Measurements from ENCODE around the gene ADAMTS12.

Gene ADAMTS12

DNA sequence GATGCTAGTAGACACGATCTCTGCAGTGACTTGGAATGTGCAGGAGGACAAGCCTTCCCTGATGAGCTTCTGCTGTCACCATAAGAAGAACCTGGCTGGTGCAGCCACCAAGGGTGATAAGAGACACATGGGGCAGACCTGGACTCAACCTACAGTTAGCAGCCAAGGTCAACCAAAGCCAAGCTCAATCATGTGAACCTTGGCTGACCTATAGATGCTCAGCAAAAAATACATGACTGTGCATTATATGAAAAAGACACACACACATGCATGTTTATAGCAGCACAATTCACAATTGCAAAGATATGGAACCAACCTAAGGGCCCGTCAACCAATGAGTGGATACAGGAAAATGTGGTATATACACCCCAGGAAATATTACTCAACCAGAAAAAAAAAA lies 364.1 kb downstream of the ADAMTS12 start:
- Histone ChIP-seq H2AFZ (ENCODE audit: low read depth, low read length) (no peak overlapping the region), H3K4me1 (ENCODE audit: control insufficient read depth, insufficient read depth, low read depth, low read length) (no peaks in the 10 kb centered on the region), H2BK12ac (ENCODE audit: low read length in 2 of 2) (no peak overlapping the region), H4K8ac (ENCODE audit: low read length) (no peak overlapping the region), H3K27me3 (ENCODE audit: control insufficient read depth in 1 of 2, insufficient read depth in 1 of 2, low read length in 2 of 2) (no peaks in the 10 kb centered on the region), H3K18ac (ENCODE audit: low read depth in 1 of 2, low read length in 2 of 2) (no peak overlapping the region), H3K9me3 (ENCODE audit: control insufficient read depth, low read length) (no peaks in the 10 kb centered on the region), H3K4me3 (ENCODE audit: insufficient read depth in 1 of 2, low read depth in 1 of 2, low read length in 2 of 2) (no peak overlapping the region), H4K91ac (ENCODE audit: low read length) (no peak overlapping the region), H3K4me2 (ENCODE audit: low read length, poor library complexity, severe bottlenecking) (no peak overlapping the region), H2AK5ac (ENCODE audit: low read length, severe bottlenecking) (no peak overlapping the region), H3K79me1 (replicated peaks; ENCODE audit: low read length, poor library complexity, severe bottlenecking) (no peaks in the 10 kb centered on the region), H3K27ac (ENCODE audit: low read length, poor library complexity, severe bottlenecking) (no peak overlapping the region), H3K23ac (ENCODE audit: low read length in 2 of 2) (no peak overlapping the region), H2BK15ac (ENCODE audit: low read depth, poor library complexity, severe bottlenecking) (no peak overlapping the region), H2BK120ac (ENCODE audit: low read depth, low read length) (no peak overlapping the region), H2BK5ac (ENCODE audit: low read depth, low read length, poor library complexity, severe bottlenecking) (no peak overlapping the region), H3K36me3 (ENCODE audit: control insufficient read depth in 1 of 2, insufficient read depth in 2 of 2, low read depth in 1 of 2, low read length in 2 of 2) (peaks cover 17 to 79% of the 10 kb centered on the region in 2 experiments), H3K14ac (ENCODE audit: low read length in 2 of 2) (no peak overlapping the region), H3K9ac (ENCODE audit: low read length) (no peak overlapping the region), H3K4ac (ENCODE audit: low read depth in 1 of 2, low read length in 2 of 2) (no peak overlapping the region)
- 93% methylated on average over 1 of the region's 2 CpGs for whole genome bisulfite sequencing
- DNase-seq = no peak

DNA sequence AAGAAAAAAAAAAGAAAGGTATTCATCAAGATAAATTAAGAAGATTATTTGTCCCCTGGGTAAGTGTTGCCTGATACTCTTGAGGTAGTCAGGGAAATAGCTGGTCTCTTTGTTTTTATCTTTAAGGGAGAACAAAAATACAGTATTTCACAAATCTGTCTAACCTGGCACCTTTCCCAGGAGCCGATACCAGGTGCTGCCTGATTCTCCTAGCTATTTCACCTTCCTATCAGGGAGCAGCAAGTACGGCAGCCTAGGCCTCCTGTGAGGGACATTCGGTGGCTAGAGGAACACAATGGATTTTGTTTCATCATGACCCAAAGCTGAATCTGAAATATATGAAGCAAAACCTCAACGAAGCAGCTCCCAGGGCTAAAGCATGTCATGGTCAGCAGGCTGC lies 365.0 kb downstream of the ADAMTS12 start:
- Histone ChIP-seq H3K79me1 (replicated peaks; ENCODE audit: low read length, poor library complexity, severe bottlenecking) (no peaks in the 10 kb centered on the region), H2AK5ac (ENCODE audit: low read length, severe bottlenecking) (no peak overlapping the region), H3K14ac (ENCODE audit: low read length in 2 of 2) (no peak overlapping the region), H3K4ac (ENCODE audit: low read depth in 1 of 2, low read length in 2 of 2) (no peak overlapping the region), H2AFZ (ENCODE audit: low read depth, low read length) (no peak overlapping the region), H3K9ac (ENCODE audit: low read length) (no peak overlapping the region), H4K8ac (ENCODE audit: low read length) (no peak overlapping the region), H2BK12ac (ENCODE audit: low read length in 2 of 2) (no peak overlapping the region), H3K27me3 (ENCODE audit: control insufficient read depth in 1 of 2, insufficient read depth in 1 of 2, low read length in 2 of 2) (no peaks in the 10 kb centered on the region), H3K27ac (ENCODE audit: low read length, poor library complexity, severe bottlenecking) (no peak overlapping the region), H3K4me2 (ENCODE audit: low read length, poor library complexity, severe bottlenecking) (no peak overlapping the region), H3K9me3 (ENCODE audit: control insufficient read depth, low read length) (no peaks in the 10 kb centered on the region), H3K23ac (ENCODE audit: low read length in 2 of 2) (no peak overlapping the region), H2BK15ac (ENCODE audit: low read depth, poor library complexity, severe bottlenecking) (no peak overlapping the region), H3K4me3 (ENCODE audit: insufficient read depth in 1 of 2, low read depth in 1 of 2, low read length in 2 of 2) (no peak overlapping the region), H2BK5ac (ENCODE audit: low read depth, low read length, poor library complexity, severe bottlenecking) (no peak overlapping the region), H3K18ac (ENCODE audit: low read depth in 1 of 2, low read length in 2 of 2) (no peak overlapping the region), H3K4me1 (ENCODE audit: control insufficient read depth, insufficient read depth, low read depth, low read length) (no peaks in the 10 kb centered on the region), H3K36me3 (ENCODE audit: control insufficient read depth in 1 of 2, insufficient read depth in 2 of 2, low read depth in 1 of 2, low read length in 2 of 2) (peaks cover 17 to 76% of the 10 kb centered on the region in 2 experiments), H4K91ac (ENCODE audit: low read length) (no peak overlapping the region), H2BK120ac (ENCODE audit: low read depth, low read length) (no peak overlapping the region)
- no peak for DNase-seq
- WGBS = 95% methylated on average over 4 of the region's 4 CpGs

DNA sequence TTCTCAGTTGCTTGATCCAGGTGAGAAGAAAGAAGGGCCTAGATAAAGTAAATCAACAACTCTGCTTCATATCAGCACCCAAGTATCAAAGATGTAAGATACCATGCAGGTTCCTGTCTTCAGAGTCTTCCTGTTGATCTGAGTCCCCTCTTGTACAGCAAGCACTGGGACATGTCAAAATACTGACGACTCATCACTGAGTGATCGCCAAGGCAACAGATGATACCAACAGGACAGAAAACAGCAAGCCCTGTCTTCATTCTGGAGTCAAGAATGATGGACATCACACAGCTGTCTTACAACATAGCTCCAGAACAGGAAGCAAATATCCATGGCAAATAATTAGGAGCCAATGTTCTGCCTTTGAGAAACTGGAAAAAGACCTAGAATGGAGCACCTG lies 367.3 kb downstream of the ADAMTS12 start:
- Histone ChIP-seq H3K18ac (ENCODE audit: low read depth in 1 of 2, low read length in 2 of 2) (no peak overlapping the region), H3K23ac (ENCODE audit: low read length in 2 of 2) (no peak overlapping the region), H3K9ac (ENCODE audit: low read length) (no peak overlapping the region), H3K4me2 (ENCODE audit: low read length, poor library complexity, severe bottlenecking) (no peak overlapping the region), H3K4ac (ENCODE audit: low read depth in 1 of 2, low read length in 2 of 2) (no peak overlapping the region), H3K27ac (ENCODE audit: low read length, poor library complexity, severe bottlenecking) (no peak overlapping the region), H3K79me1 (replicated peaks; ENCODE audit: low read length, poor library complexity, severe bottlenecking) (no peaks in the 10 kb centered on the region), H2BK15ac (ENCODE audit: low read depth, poor library complexity, severe bottlenecking) (no peak overlapping the region), H2BK5ac (ENCODE audit: low read depth, low read length, poor library complexity, severe bottlenecking) (no peak overlapping the region), H2AK5ac (ENCODE audit: low read length, severe bottlenecking) (no peak overlapping the region), H3K4me3 (ENCODE audit: insufficient read depth in 1 of 2, low read depth in 1 of 2, low read length in 2 of 2) (no peak overlapping the region), H2AFZ (ENCODE audit: low read depth, low read length) (no peak overlapping the region), H4K91ac (ENCODE audit: low read length) (no peak overlapping the region), H3K27me3 (ENCODE audit: control insufficient read depth in 1 of 2, insufficient read depth in 1 of 2, low read length in 2 of 2) (no peaks in the 10 kb centered on the region), H2BK12ac (ENCODE audit: low read length in 2 of 2) (no peak overlapping the region), H4K8ac (ENCODE audit: low read length) (no peak overlapping the region), H3K9me3 (ENCODE audit: control insufficient read depth, low read length) (no peaks in the 10 kb centered on the region), H3K14ac (ENCODE audit: low read length in 2 of 2) (no peak overlapping the region), H2BK120ac (ENCODE audit: low read depth, low read length) (no peak overlapping the region), H3K36me3 (ENCODE audit: control insufficient read depth in 1 of 2, insufficient read depth in 2 of 2, low read depth in 1 of 2, low read length in 2 of 2) (peaks cover 8 to 60% of the 10 kb centered on the region in 2 experiments), H3K4me1 (ENCODE audit: control insufficient read depth, insufficient read depth, low read depth, low read length) (no peaks in the 10 kb centered on the region)
- 78% methylated on average over 2 of the region's 2 CpGs for WGBS
- peak; percentile 47 for DNase-seq

DNA sequence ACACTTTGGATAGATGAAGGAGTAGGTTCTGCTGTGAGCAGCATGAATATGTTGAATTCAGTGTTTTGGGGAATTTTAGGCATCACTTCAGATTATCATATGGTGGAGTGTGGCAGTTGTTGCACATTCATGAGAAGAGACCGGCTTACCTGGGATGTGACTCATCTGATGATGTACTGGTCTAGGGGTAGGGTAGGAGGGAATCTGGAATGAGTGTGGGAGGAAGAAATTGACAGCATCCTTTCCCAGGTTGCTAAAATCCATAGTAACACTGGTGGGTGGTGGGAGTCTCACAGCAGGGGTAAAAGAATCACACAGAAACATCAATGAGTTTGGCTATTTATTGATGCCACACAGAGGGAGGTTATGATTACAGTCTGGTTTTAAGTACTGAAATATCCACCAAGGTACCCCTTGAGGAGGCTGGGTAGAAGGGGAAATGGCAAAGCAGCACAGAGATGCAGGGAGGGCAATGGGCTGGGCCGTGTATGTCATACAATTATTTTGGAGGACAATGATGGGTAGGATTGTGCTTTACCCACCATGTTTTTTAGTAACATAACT lies 368.5 kb downstream of the ADAMTS12 start:
- H3K9me3 ChIP-seq (ENCODE audit: control insufficient read depth, low read length) = no peaks in the 10 kb centered on the region
- no peak overlapping the region for H2BK12ac ChIP-seq (ENCODE audit: low read length in 2 of 2)
- H3K9ac ChIP-seq (ENCODE audit: low read length) = no peak overlapping the region
- no peak overlapping the region for H4K91ac ChIP-seq (ENCODE audit: low read length)
- H3K4me3 ChIP-seq (ENCODE audit: insufficient read depth in 1 of 2, low read depth in 1 of 2, low read length in 2 of 2) = no peak overlapping the region
- no peak overlapping the region for H2AK5ac ChIP-seq (ENCODE audit: low read length, severe bottlenecking)
- 94% methylated on average over 1 of the region's 2 CpGs for WGBS
- H4K8ac ChIP-seq (ENCODE audit: low read length) = no peak overlapping the region
- no peak overlapping the region for H3K14ac ChIP-seq (ENCODE audit: low read length in 2 of 2)
- no peak overlapping the region for H2BK5ac ChIP-seq (ENCODE audit: low read depth, low read length, poor library complexity, severe bottlenecking)
- no peak overlapping the region for H3K4ac ChIP-seq (ENCODE audit: low read depth in 1 of 2, low read length in 2 of 2)
- H2AFZ ChIP-seq (ENCODE audit: low read depth, low read length) = no peak overlapping the region
- no peak for DNase-seq
- H3K4me1 ChIP-seq (ENCODE audit: control insufficient read depth, insufficient read depth, low read depth, low read length) = no peaks in the 10 kb centered on the region
- no peak overlapping the region for H2BK120ac ChIP-seq (ENCODE audit: low read depth, low read length)
- no peak overlapping the region for H2BK15ac ChIP-seq (ENCODE audit: low read depth, poor library complexity, severe bottlenecking)
- H3K23ac ChIP-seq (ENCODE audit: low read length in 2 of 2) = no peak overlapping the region
- H3K18ac ChIP-seq (ENCODE audit: low read depth in 1 of 2, low read length in 2 of 2) = no peak overlapping the region
- H3K79me1 ChIP-seq (replicated peaks; ENCODE audit: low read length, poor library complexity, severe bottlenecking) = no peaks in the 10 kb centered on the region
- no peak overlapping the region for H3K4me2 ChIP-seq (ENCODE audit: low read length, poor library complexity, severe bottlenecking)
- H3K36me3 ChIP-seq (ENCODE audit: control insufficient read depth in 1 of 2, insufficient read depth in 2 of 2, low read depth in 1 of 2, low read length in 2 of 2) = peaks cover 8 to 51% of the 10 kb centered on the region in 2 experiments
- no peak overlapping the region for H3K27ac ChIP-seq (ENCODE audit: low read length, poor library complexity, severe bottlenecking)
- H3K27me3 ChIP-seq (ENCODE audit: control insufficient read depth in 1 of 2, insufficient read depth in 1 of 2, low read length in 2 of 2) = no peaks in the 10 kb centered on the region

Data from mesenchymal stem cell (in vitro differentiated cells and primary cell).